ENCODE measurements around the gene MAP3K7CL.

Gene MAP3K7CL

DNA sequence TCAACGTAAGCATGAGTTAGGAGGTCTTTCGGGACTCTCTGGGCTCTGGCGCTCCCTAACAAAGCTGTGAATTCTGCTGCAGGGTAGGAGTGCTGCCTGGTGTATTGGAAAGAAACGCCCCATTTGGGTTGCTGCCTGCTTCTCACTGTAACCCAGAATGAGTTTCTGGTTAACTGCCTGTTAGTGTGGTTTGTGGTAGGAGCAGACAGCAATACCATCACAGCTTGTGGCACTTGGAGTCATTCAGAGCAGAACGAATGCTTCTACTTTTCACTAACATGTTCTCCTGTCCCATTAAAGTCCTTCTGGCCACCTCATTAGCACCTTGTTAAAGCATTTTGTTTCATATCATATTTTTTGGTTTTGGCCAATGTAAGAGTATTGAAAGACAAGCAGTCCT lies 18.1 kb downstream of the MAP3K7CL start:
- peaks cover 44% of the 10 kb centered on the region for H3K4me1 Mint-ChIP-seq
- no peaks in the 10 kb centered on the region for H3K9me3 Mint-ChIP-seq
- no peak overlapping the region for H3K27ac Mint-ChIP-seq
- H3K36me3 Mint-ChIP-seq (ENCODE audit: low read depth) = no peaks in the 10 kb centered on the region
- no peak overlapping the region for H3K4me3 Mint-ChIP-seq
- peaks cover 4% of the 10 kb centered on the region for H3K27me3 Mint-ChIP-seq (ENCODE audit: low read depth)
- TF ChIP-seq, protein P1, sequence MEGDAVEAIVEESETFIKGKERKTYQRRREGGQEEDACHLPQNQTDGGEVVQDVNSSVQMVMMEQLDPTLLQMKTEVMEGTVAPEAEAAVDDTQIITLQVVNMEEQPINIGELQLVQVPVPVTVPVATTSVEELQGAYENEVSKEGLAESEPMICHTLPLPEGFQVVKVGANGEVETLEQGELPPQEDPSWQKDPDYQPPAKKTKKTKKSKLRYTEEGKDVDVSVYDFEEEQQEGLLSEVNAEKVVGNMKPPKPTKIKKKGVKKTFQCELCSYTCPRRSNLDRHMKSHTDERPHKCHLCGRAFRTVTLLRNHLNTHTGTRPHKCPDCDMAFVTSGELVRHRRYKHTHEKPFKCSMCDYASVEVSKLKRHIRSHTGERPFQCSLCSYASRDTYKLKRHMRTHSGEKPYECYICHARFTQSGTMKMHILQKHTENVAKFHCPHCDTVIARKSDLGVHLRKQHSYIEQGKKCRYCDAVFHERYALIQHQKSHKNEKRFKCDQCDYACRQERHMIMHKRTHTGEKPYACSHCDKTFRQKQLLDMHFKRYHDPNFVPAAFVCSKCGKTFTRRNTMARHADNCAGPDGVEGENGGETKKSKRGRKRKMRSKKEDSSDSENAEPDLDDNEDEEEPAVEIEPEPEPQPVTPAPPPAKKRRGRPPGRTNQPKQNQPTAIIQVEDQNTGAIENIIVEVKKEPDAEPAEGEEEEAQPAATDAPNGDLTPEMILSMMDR (IDR thresholded peaks at IDR 0.05; ENCODE audit: unreplicated experiment in 3 of 3) = no peak

DNA sequence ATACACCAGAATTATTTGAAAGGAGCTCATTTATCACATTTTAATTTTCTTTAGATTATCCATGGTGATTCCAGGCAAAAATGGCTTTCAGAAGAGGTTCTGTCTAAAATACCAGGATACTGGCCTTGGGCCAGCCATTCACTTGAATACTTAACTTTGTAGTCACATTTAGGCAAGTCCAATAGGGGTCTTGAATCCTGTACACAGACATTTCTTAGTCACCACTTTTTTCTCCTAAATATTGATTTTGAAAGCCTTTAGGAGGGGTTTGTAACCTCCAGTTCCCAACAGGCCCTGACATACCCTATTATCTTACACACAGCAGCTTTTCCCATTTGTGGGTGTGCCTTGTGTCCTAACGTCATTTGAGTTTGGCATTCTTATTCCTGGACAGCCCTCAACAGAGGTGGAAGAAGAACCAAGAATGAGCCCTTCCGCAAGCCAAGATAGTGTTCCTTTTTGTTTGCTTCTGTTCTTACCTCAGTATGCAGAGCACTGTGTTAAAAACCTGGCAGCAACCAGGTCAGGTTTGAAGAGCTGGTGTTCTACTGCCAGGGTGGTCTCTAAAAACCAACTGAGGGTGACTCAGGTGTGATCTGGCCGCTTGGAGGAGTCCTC lies 19.5 kb downstream of the MAP3K7CL start:
- TF ChIP-seq, protein P1 (IDR thresholded peaks at IDR 0.05; ENCODE audit: unreplicated experiment in 3 of 3) = no peak
- Mint-ChIP-seq H3K27me3 (ENCODE audit: low read depth) (peaks cover 4% of the 10 kb centered on the region), H3K4me1 (peaks cover 40% of the 10 kb centered on the region), H3K36me3 (ENCODE audit: low read depth) (no peaks in the 10 kb centered on the region), H3K27ac (no peak overlapping the region), H3K9me3 (no peaks in the 10 kb centered on the region), H3K4me3 (no peak overlapping the region)

DNA sequence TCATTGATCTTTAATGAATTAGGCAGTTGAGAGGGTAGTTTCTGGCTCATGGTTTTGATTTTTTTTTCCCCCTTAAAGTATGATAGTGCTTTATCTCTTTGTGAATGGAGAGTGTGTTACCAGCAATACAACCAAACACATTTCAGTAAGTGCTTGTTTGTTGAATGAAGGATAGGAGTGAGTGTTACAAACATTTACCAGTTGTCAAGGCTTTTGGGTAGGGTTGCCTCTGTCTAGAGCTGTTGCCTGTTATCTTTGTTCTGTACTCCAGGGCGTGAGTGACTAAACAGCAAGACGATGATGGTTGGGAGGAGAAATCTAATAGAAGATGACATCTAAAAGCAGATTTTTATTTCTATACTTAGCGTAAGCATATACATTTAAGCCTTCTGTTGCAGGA lies 21.5 kb downstream of the MAP3K7CL start:
- no peaks in the 10 kb centered on the region for H3K36me3 Mint-ChIP-seq (ENCODE audit: low read depth)
- H3K4me3 Mint-ChIP-seq = no peak overlapping the region
- no peak overlapping the region for H3K27ac Mint-ChIP-seq
- H3K4me1 Mint-ChIP-seq = peaks cover 36% of the 10 kb centered on the region
- no peaks in the 10 kb centered on the region for H3K9me3 Mint-ChIP-seq
- TF ChIP-seq, protein P1 (IDR thresholded peaks at IDR 0.05; ENCODE audit: unreplicated experiment in 3 of 3) = no peak
- H3K27me3 Mint-ChIP-seq (ENCODE audit: low read depth) = peaks cover 14% of the 10 kb centered on the region

DNA sequence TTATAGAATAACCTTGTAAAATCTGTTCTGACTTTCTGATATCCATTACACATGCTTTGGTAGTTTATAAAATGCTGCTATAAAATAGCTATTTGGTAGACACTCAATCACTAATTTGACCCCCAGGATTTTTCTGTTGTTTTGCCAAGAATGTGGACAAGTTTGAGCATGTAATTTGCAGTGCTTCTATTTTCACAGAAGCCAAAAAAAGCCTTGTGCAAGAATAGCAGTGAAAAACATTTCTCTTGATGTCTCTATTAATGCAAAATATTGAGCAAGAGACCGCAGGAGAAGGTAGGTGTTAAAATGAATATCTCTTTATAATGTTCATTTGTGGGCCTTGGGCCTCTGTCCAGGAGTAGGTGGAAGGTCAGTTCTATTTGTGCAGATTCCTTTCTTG lies 22.5 kb downstream of the MAP3K7CL start:
- Mint-ChIP-seq H3K27me3 (ENCODE audit: low read depth) (peaks cover 14% of the 10 kb centered on the region), H3K4me3 (peak overlapping the region in 1 of 3 experiments; percentile 19), H3K27ac (no peak overlapping the region), H3K9me3 (no peaks in the 10 kb centered on the region), H3K4me1 (peaks cover 36% of the 10 kb centered on the region), H3K36me3 (ENCODE audit: low read depth) (no peaks in the 10 kb centered on the region)
- TF ChIP-seq, protein P1 (IDR thresholded peaks at IDR 0.05; ENCODE audit: unreplicated experiment in 3 of 3) = no peak

DNA sequence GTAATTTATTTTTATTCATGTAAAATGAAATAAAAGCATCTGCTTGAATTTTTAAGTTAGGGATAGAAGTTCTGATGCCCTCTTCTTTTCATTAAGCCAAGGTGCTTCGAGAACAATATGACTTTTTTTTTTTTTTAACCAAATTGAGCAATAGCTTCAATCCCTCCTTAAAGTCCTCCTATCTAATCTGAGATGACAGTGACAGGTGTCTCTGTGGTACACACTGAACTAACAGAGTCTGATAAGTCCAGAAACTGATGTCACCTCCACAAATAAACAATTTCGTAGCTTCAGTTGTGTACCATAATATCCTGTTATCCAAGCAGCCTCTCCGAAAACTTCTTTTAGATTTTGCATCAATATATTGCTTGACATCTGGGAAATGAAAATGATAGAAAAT lies 23.8 kb downstream of the MAP3K7CL start:
- peaks cover 27% of the 10 kb centered on the region for H3K4me1 Mint-ChIP-seq
- peaks cover 14% of the 10 kb centered on the region for H3K27me3 Mint-ChIP-seq (ENCODE audit: low read depth)
- H3K36me3 Mint-ChIP-seq (ENCODE audit: low read depth) = no peaks in the 10 kb centered on the region
- no peaks in the 10 kb centered on the region for H3K9me3 Mint-ChIP-seq
- TF ChIP-seq, protein P1 (IDR thresholded peaks at IDR 0.05; ENCODE audit: unreplicated experiment in 3 of 3) = no peak
- H3K4me3 Mint-ChIP-seq = no peak overlapping the region
- H3K27ac Mint-ChIP-seq = no peak overlapping the region
